DOHH2 (cell line): ENCODE results near the gene ITSN2.
A peak's percentile ranks its signal among the peaks of the same experiment; 100 is the strongest.

Experiments used
- H3F3A ChIP-seq: fragments of 200-600 bp; sonication (generic), shearing (Covaris generic); 2 replicates; pipeline ENCODE4 v1.6.0; 2016; ENCODE audit warnings: antibody characterized with exemption, mild to moderate bottlenecking; ENCODE audit not compliant: control insufficient read depth, insufficient read depth
- H3K27ac ChIP-seq: fragments of 200-600 bp; sonication (generic); 2 replicates; pipeline ENCODE4 v1.5.1; 2014; ENCODE audit warnings: low read depth, mild to moderate bottlenecking, low read length, moderate library complexity
- H3K27me3 ChIP-seq: fragments of 200-600 bp; sonication (generic); 2 replicates; pipeline ENCODE4 v1.6.1; 2014; ENCODE audit warnings: mild to moderate bottlenecking, low read length, mixed read lengths; ENCODE audit not compliant: control insufficient read depth
- H3K36me3 ChIP-seq: fragments of 200-600 bp; sonication (generic); 2 replicates; pipeline ENCODE4 v1.6.1; 2014; ENCODE audit warnings: mild to moderate bottlenecking, low read length, moderate library complexity, mixed read lengths; ENCODE audit not compliant: control insufficient read depth
- H3K4me1 ChIP-seq: fragments of 200-600 bp; sonication (generic); 2 replicates; pipeline ENCODE4 v1.6.1; 2014; ENCODE audit warnings: mild to moderate bottlenecking, low read length, mixed read lengths; ENCODE audit not compliant: control insufficient read depth
- H3K4me2 ChIP-seq: fragments of 200-600 bp; sonication (generic); 2 replicates; pipeline ENCODE4 v1.6.0; 2014; ENCODE audit warnings: mild to moderate bottlenecking, low read length, moderate library complexity
- H3K4me3 ChIP-seq: fragments of 200-600 bp; sonication (generic); 2 replicates; pipeline ENCODE4 v1.5.1; 2014; ENCODE audit warnings: mild to moderate bottlenecking, low read length, mixed read lengths
- H3K79me2 ChIP-seq: fragments of 200-600 bp; sonication (generic); 2 replicates; pipeline ENCODE4 v1.6.1; 2014; ENCODE audit warnings: mild to moderate bottlenecking, low read length, mixed read lengths; ENCODE audit not compliant: control insufficient read depth
- H3K9me2 ChIP-seq: fragments of 200-600 bp; sonication (generic); replicated peaks from 2 replicates; pipeline ENCODE4 v1.6.1; 2014; ENCODE audit warnings: mild to moderate bottlenecking, low read length, mixed read lengths; ENCODE audit not compliant: control insufficient read depth
- H3K9me3 ChIP-seq: fragments of 200-600 bp; sonication (generic); 2 replicates; pipeline ENCODE4 v1.6.1; 2014; ENCODE audit warnings: antibody characterized with exemption, low read length, mixed read lengths; ENCODE audit not compliant: control insufficient read depth, insufficient read depth
- H4K20me1 ChIP-seq: fragments of 200-600 bp; sonication (generic); 2 replicates; pipeline ENCODE4 v1.6.0; 2014; ENCODE audit warnings: low read depth, mild to moderate bottlenecking, antibody characterized with exemption, low read length, moderate library complexity; ENCODE audit not compliant: control insufficient read depth, insufficient read depth
- EZH2phosphoT487 ChIP-seq: fragments of 200-600 bp; sonication (generic); IDR thresholded peaks from 2 replicates; pipeline ENCODE4 v1.6.1; 2017; ENCODE audit warnings: borderline replicate concordance, mild to moderate bottlenecking, antibody characterized with exemption, low read length, moderate library complexity, mixed read lengths
- TF ChIP-seq, protein P1 (sequence below): fragments of 200-600 bp; sonication (generic); IDR thresholded peaks from one replicate; pipeline ENCODE4 v1.5.1; 2014; ENCODE audit warnings: antibody characterized with exemption, mild to moderate bottlenecking, low read depth, low read length; ENCODE audit not compliant: poor library complexity, severe bottlenecking

Gene ITSN2

DNA sequence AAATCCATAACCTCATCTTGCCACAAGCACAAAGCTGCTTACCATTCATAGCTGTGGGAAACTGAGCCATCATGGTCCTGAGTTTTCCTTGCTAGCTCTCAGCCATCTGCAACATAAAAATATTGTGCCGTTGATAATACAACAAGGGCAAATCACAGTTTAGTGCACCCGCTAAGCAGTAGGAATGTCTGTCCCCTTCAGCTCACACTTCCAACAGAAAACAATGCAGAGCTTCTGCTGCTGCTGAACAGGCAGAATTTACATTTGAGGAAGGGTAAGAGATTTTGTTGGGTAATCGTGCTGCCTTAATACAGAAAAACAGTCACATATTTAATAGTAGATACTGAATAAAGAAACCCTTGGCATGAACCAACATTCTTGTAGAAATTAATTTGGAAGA, 32.3 kb downstream of the ITSN2 start:
- no peaks in the 10 kb centered on the region for H3K9me3 ChIP-seq
- no peaks in the 10 kb centered on the region for H3K9me2 ChIP-seq
- H3K79me2 ChIP-seq, result peaks cover 85% of the 10 kb centered on the region
- no peaks in the 10 kb centered on the region for H4K20me1 ChIP-seq
- peak overlapping the region; percentile 73 for H3K4me2 ChIP-seq
- no peaks in the 10 kb centered on the region for H3K27me3 ChIP-seq
- peaks cover 93% of the 10 kb centered on the region for H3K4me1 ChIP-seq
- H3K27ac ChIP-seq, result peak overlapping the region; percentile 94
- TF ChIP-seq, protein P1, sequence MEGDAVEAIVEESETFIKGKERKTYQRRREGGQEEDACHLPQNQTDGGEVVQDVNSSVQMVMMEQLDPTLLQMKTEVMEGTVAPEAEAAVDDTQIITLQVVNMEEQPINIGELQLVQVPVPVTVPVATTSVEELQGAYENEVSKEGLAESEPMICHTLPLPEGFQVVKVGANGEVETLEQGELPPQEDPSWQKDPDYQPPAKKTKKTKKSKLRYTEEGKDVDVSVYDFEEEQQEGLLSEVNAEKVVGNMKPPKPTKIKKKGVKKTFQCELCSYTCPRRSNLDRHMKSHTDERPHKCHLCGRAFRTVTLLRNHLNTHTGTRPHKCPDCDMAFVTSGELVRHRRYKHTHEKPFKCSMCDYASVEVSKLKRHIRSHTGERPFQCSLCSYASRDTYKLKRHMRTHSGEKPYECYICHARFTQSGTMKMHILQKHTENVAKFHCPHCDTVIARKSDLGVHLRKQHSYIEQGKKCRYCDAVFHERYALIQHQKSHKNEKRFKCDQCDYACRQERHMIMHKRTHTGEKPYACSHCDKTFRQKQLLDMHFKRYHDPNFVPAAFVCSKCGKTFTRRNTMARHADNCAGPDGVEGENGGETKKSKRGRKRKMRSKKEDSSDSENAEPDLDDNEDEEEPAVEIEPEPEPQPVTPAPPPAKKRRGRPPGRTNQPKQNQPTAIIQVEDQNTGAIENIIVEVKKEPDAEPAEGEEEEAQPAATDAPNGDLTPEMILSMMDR, result no peak
- no peak for TF ChIP-seq EZH2phosphoT487
- peak overlapping the region; percentile 15; the same call in 1 of the 2 replicates for H3K4me3 ChIP-seq
- peaks cover 34% of the 10 kb centered on the region for H3F3A ChIP-seq
- peaks cover 13% of the 10 kb centered on the region for H3K36me3 ChIP-seq

DNA sequence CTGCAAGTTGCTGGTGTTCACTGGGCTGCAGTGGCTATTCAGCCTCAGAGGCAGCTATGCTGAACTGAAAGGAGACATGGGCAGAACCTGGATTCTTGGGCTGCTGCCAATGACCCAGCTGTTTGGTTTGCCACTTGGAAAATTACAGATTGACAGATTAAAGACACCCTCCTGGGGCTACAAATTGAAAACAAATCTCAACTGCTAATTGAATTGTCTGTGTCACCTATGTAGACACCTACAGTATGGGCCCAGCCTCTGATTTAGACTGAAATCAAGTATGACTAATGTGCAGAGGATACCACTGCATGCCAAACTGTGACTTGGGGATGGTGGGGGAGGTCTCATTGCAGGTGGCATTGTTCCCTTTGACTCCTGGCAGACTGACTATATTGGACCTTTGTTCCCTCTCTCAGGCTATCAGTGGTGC, 42.8 kb downstream of the ITSN2 start:
- H3K4me1 ChIP-seq, result peaks cover 59% of the 10 kb centered on the region
- no peak overlapping the region for H3K4me2 ChIP-seq
- peaks cover 3% of the 10 kb centered on the region; the same call in 1 of the 2 replicates for H3F3A ChIP-seq
- H3K27me3 ChIP-seq, result no peaks in the 10 kb centered on the region
- H3K27ac ChIP-seq, result no peak overlapping the region
- H3K9me3 ChIP-seq, result no peaks in the 10 kb centered on the region
- no peaks in the 10 kb centered on the region for H3K9me2 ChIP-seq
- H3K4me3 ChIP-seq, result no peak overlapping the region
- H3K79me2 ChIP-seq, result peaks cover 63% of the 10 kb centered on the region
- peaks cover 11% of the 10 kb centered on the region; the same call in 1 of the 2 replicates for H3K36me3 ChIP-seq
- TF ChIP-seq, protein P1, result no peak
- no peak for TF ChIP-seq EZH2phosphoT487
- H4K20me1 ChIP-seq, result no peaks in the 10 kb centered on the region

DNA sequence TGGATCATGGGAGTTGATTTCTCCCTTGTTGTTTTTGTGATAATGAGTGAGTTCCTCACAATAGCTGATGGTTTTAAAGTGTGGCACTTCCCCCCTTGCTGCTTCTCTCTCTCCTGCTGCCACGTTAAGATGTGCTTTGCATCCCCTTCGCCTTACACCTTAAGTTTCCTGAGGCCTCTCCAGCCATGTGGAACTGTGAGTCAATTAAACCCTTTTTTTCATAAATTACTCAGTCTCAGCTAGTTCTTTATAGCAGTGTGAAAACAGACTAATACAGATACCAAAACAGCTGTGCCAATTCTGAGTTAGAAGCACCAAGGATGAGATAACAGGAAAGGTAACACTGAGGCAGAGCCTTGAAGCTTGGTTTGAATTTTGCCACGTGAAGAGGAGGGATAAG, 44.7 kb downstream of the ITSN2 start:
- Histone ChIP-seq H3K4me2 (peak overlapping the region; percentile 88), H3K9me2 (no peaks in the 10 kb centered on the region), H4K20me1 (no peaks in the 10 kb centered on the region), H3K36me3 (peaks cover 24% of the 10 kb centered on the region), H3F3A (peaks cover 3% of the 10 kb centered on the region; the same call in 1 of the 2 replicates), H3K27me3 (no peaks in the 10 kb centered on the region), H3K4me1 (peaks cover 42% of the 10 kb centered on the region), H3K4me3 (peak overlapping the region; percentile 57), H3K79me2 (peaks cover 47% of the 10 kb centered on the region), H3K9me3 (no peaks in the 10 kb centered on the region), H3K27ac (peak overlapping the region; percentile 77)
- no peak for TF ChIP-seq EZH2phosphoT487
- TF ChIP-seq, protein P1, result no peak
